Neural progenitor cell (in vitro differentiated cells): ENCODE measurements around the gene EID1. TPM values are rescaled to one million over a fixed set of nuclear protein-coding genes. Genes with fewer than 3 reads are reported as not detected.
A peak's percentile ranks its signal among the peaks of the same experiment; 100 is the strongest.

Source experiments
- DNase-seq: peaks from one replicate; pipeline ENCODE4 v3.0.0-alpha.2; 2016; ENCODE audit warnings: low spot score
- H2AFZ ChIP-seq: fragments of 200-600 bp; sonication (generic); replicated peaks from 2 replicates; pipeline ENCODE4 v1.6.1; 2016; ENCODE audit warnings: antibody characterized with exemption
- H3F3A ChIP-seq: fragments of 200-600 bp; sonication (generic); 2 replicates; pipeline ENCODE4 v1.6.1; 2016; ENCODE audit warnings: antibody characterized with exemption, low read depth
- H3K27ac ChIP-seq: fragments of 200-600 bp; sonication (generic); 2 replicates; pipeline ENCODE4 v1.5.1; 2016; ENCODE audit warnings: mild to moderate bottlenecking
- H3K27me3 ChIP-seq: fragments of 200-600 bp; sonication (generic); 2 replicates; pipeline ENCODE4 v1.6.1; 2016; ENCODE audit warnings: mild to moderate bottlenecking, moderate library complexity
- H3K36me3 ChIP-seq: fragments of 200-600 bp; sonication (generic); 2 replicates; pipeline ENCODE4 v1.5.1; 2016
- H3K4me1 ChIP-seq: fragments of 200-600 bp; sonication (generic); 2 replicates; pipeline ENCODE4 v1.6.1; 2016; ENCODE audit warnings: mixed run types
- H3K4me2 ChIP-seq: fragments of 200-600 bp; sonication (generic); 2 replicates; pipeline ENCODE4 v1.6.1; 2016
- H3K4me3 ChIP-seq: fragments of 200-600 bp; sonication (generic); 2 replicates; pipeline ENCODE4 v1.5.1; 2016
- H3K79me2 ChIP-seq: fragments of 200-600 bp; sonication (generic); 2 replicates; pipeline ENCODE4 v1.6.1; 2016; ENCODE audit warnings: low read depth
- H3K9ac ChIP-seq: fragments of 200-600 bp; sonication (generic); 2 replicates; pipeline ENCODE4 v1.6.1; 2016
- H3K9me3 ChIP-seq: fragments of 200-600 bp; sonication (generic); 2 replicates; pipeline ENCODE4 v1.5.1; 2016; ENCODE audit warnings: low read depth
- H4K20me1 ChIP-seq: fragments of 200-600 bp; sonication (generic); 2 replicates; pipeline ENCODE4 v1.6.1; 2016; ENCODE audit warnings: low read depth
- H3K27ac Mint-ChIP-seq: 3 replicates; pipeline ENCODE4 v1.8.0; 2021; ENCODE audit warnings: mixed read lengths
- H3K27me3 Mint-ChIP-seq: 2 replicates; pipeline ENCODE4 v1.8.0; 2022; ENCODE audit warnings: low read depth, mild to moderate bottlenecking, inconsistent platforms, moderate library complexity, mixed read lengths; ENCODE audit not compliant: insufficient read depth
- H3K36me3 Mint-ChIP-seq: 3 replicates; pipeline ENCODE4 v1.8.0; 2021; ENCODE audit warnings: mixed read lengths
- H3K4me1 Mint-ChIP-seq: 3 replicates; pipeline ENCODE4 v1.8.0; 2021; ENCODE audit warnings: mixed read lengths
- H3K4me3 Mint-ChIP-seq: 3 replicates; pipeline ENCODE4 v1.8.0; 2021; ENCODE audit warnings: mild to moderate bottlenecking, moderate library complexity, mixed read lengths
- H3K9me3 Mint-ChIP-seq: 3 replicates; pipeline ENCODE4 v1.8.0; 2020; ENCODE audit warnings: mixed read lengths
- EZH2 ChIP-seq: fragments of 200-600 bp; sonication (generic); IDR thresholded peaks from 2 replicates; pipeline ENCODE4 v1.6.1; 2017; ENCODE audit warnings: antibody characterized with exemption, mild to moderate bottlenecking, moderate library complexity
- EZH2phosphoT487 ChIP-seq: fragments of 200-600 bp; sonication (generic); IDR thresholded peaks from 2 replicates; pipeline ENCODE4 v1.6.1; 2017; ENCODE audit warnings: antibody characterized with exemption
- total RNA-seq: library from RNA; depleted of rRNA; stranded (reverse); fragments of >200 nt; gene quantifications from 2 replicates; pipeline ENCODE4 v1.2.3, GENCODE V29; 2015; ENCODE audit warnings: low replicate concordance
- TF ChIP-seq, protein P1 (sequence below): fragments of 200-600 bp; sonication (generic); IDR thresholded peaks from 2 replicates; pipeline ENCODE4 v1.5.1; 2017; ENCODE audit warnings: antibody characterized with exemption, mild to moderate bottlenecking

Gene EID1
- total RNA-seq, 1 donor from 2014 or later, result 292 TPM

DNA sequence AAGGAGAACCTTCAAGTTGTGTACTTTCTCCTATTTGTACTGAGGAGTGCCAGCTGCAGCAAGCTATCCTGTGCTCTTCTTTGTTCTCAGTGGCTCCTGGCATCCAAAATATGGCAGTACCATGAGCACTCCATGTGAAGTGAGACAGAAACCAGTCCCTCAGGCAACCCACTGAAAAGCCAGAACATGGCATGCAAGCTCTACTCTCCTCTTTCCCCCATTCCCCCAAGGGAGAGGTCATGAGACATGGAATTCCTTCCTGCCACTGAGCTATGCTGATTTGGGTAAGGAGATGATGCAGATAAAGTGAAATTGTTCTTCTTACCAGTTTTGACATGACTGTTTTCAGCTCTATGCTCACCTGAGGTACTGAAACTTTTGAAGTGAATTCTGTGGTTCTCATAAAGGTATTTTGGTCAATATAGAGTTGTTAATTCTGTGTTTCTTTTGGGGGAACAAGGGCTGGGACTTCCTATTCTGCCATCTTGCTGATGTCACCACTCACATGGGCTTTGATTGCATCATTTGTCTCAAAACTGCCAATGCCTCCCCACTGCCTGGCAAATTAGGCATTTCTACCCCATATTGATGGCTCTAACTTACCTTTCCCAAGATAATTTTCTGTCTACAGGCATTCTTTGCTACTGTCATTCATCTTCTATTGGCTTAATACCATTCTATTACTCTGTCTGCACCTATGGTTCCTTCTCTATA is 44.3 kb upstream of the EID1 start:
- Mint-ChIP-seq H3K27ac (no peak overlapping the region), H3K36me3 (peaks cover 2% of the 10 kb centered on the region), H3K4me1 (no peaks in the 10 kb centered on the region), H3K9me3 (peaks cover 8% of the 10 kb centered on the region), H3K4me3 (no peak overlapping the region), H3K27me3 (no peaks in the 10 kb centered on the region)
- Histone ChIP-seq H3F3A (peaks cover 11% of the 10 kb centered on the region), H4K20me1 (no peaks in the 10 kb centered on the region), H3K27ac (no peak overlapping the region), H3K4me1 (peaks cover 13% of the 10 kb centered on the region), H3K36me3 (no peaks in the 10 kb centered on the region), H2AFZ (no peak overlapping the region), H3K9ac (no peak overlapping the region), H3K9me3 (no peaks in the 10 kb centered on the region), H3K4me2 (no peak overlapping the region), H3K27me3 (no peaks in the 10 kb centered on the region), H3K79me2 (no peaks in the 10 kb centered on the region), H3K4me3 (no peak overlapping the region)
- no peak for TF ChIP-seq EZH2phosphoT487
- TF ChIP-seq, protein P1, sequence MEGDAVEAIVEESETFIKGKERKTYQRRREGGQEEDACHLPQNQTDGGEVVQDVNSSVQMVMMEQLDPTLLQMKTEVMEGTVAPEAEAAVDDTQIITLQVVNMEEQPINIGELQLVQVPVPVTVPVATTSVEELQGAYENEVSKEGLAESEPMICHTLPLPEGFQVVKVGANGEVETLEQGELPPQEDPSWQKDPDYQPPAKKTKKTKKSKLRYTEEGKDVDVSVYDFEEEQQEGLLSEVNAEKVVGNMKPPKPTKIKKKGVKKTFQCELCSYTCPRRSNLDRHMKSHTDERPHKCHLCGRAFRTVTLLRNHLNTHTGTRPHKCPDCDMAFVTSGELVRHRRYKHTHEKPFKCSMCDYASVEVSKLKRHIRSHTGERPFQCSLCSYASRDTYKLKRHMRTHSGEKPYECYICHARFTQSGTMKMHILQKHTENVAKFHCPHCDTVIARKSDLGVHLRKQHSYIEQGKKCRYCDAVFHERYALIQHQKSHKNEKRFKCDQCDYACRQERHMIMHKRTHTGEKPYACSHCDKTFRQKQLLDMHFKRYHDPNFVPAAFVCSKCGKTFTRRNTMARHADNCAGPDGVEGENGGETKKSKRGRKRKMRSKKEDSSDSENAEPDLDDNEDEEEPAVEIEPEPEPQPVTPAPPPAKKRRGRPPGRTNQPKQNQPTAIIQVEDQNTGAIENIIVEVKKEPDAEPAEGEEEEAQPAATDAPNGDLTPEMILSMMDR, result no peak
- TF ChIP-seq EZH2, result no peak
- DNase-seq, result no peak

GRCh38 chr15:48834756-48835155 is 43.2 kb upstream of the EID1 start:
- TF ChIP-seq, protein P1, result no peak
- no peak for TF ChIP-seq EZH2phosphoT487
- no peak for TF ChIP-seq EZH2
- H2AFZ ChIP-seq, result no peak overlapping the region
- DNase-seq, result peak; percentile 32

GRCh38 chr15:48842501-48842900 is 35.4 kb upstream of the EID1 start:
- H3K9me3 Mint-ChIP-seq, result no peaks in the 10 kb centered on the region
- H3K4me2 ChIP-seq, result no peak overlapping the region
- TF ChIP-seq, protein P1, result no peak
- no peak for TF ChIP-seq EZH2phosphoT487
- TF ChIP-seq EZH2, result no peak
- H3K36me3 ChIP-seq, result no peaks in the 10 kb centered on the region
- no peaks in the 10 kb centered on the region for H3K27me3 ChIP-seq
- H3K27ac ChIP-seq, result no peak overlapping the region
- no peaks in the 10 kb centered on the region for H3K36me3 Mint-ChIP-seq
- no peak overlapping the region for H3K4me3 Mint-ChIP-seq
- H4K20me1 ChIP-seq, result no peaks in the 10 kb centered on the region
- no peaks in the 10 kb centered on the region for H3K9me3 ChIP-seq
- peaks cover 3% of the 10 kb centered on the region for H3K27me3 Mint-ChIP-seq
- no peaks in the 10 kb centered on the region for H3K4me1 Mint-ChIP-seq
- no peaks in the 10 kb centered on the region for H3K79me2 ChIP-seq
- no peak overlapping the region for H2AFZ ChIP-seq
- H3K4me3 ChIP-seq, result no peak overlapping the region
- no peaks in the 10 kb centered on the region for H3F3A ChIP-seq
- H3K27ac Mint-ChIP-seq, result no peak overlapping the region
- H3K9ac ChIP-seq, result no peak overlapping the region
- H3K4me1 ChIP-seq, result no peaks in the 10 kb centered on the region
- no peak for DNase-seq

More at GRCh38 chr15:48834756-48835155, 43.2 kb upstream of the EID1 start:
- Histone ChIP-seq H3K4me1 (peaks cover 13% of the 10 kb centered on the region), H3K4me2 (peak overlapping the region; percentile 8), H3K4me3 (no peak overlapping the region), H3K9me3 (no peaks in the 10 kb centered on the region), H3K27ac (no peak overlapping the region), H3K27me3 (no peaks in the 10 kb centered on the region), H4K20me1 (no peaks in the 10 kb centered on the region), H3K9ac (no peak overlapping the region), H3K36me3 (no peaks in the 10 kb centered on the region), H3F3A (peaks cover 11% of the 10 kb centered on the region), H3K79me2 (no peaks in the 10 kb centered on the region)
- peaks cover 2% of the 10 kb centered on the region for H3K36me3 Mint-ChIP-seq
- H3K4me3 Mint-ChIP-seq, result no peak overlapping the region
- H3K9me3 Mint-ChIP-seq, result peaks cover 8% of the 10 kb centered on the region
- H3K27ac Mint-ChIP-seq, result no peak overlapping the region
- no peaks in the 10 kb centered on the region for H3K4me1 Mint-ChIP-seq
- H3K27me3 Mint-ChIP-seq, result no peaks in the 10 kb centered on the region
